ENCODE results near the gene PTMS. TPM values are rescaled to one million over a fixed set of nuclear protein-coding genes. Genes with fewer than 3 reads are reported as not detected.

The PTMS gene
- total RNA-seq, 1 experiment from 2014 or later: 89.9 TPM

DNA sequence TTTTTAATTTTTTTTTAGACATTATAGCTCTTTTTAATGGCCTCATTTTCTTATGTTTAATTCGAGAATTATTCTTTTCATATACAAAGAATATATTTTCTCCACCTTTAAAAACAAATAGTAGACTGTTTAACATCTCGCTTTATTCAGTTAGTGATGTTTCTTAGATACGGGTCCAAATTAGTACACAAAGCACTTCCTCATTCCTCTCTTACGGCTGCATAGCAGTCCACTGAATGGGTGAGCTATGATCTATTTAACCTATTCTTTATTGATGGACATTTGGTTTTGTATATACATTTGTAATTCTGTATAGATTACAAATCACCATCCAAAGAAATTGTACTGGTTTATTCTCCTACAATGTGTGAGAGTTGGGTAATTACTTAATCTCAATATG, 47.2 kb downstream of the PTMS start:
- Histone ChIP-seq H3K9me3 (replicated peaks) (no peaks in the 10 kb centered on the region), H3K36me3 (no peaks in the 10 kb centered on the region), H3K4me3 (no peak overlapping the region), H3K27ac (no peak overlapping the region), H3K27me3 (peaks cover 13% of the 10 kb centered on the region; the same call in 1 of the 2 replicates), H3K4me1 (no peaks in the 10 kb centered on the region)
- DNase-seq: no peak

DNA sequence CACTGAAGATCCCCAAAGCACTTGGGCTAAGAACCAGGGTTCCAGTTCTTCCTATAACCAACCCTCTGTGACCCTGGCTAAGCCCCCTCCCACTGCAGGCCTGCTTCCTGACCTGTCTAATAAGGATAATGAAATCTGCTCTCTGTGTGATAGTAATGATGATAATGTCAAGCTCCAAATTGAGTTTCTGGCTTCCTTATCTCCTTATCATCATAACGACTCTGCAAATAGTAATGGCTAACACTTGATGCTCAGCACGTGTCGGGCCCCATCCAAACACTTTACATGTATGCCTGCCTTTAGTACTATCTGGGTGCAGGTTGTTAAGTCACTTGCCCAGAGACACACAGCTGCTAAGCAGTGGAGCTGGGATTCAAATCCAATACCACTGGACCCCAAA, 50.4 kb downstream of the PTMS start:
- no peak overlapping the region for H3K4me3 ChIP-seq
- peaks cover 18% of the 10 kb centered on the region for H3K27me3 ChIP-seq
- no peaks in the 10 kb centered on the region for H3K9me3 ChIP-seq (replicated peaks)
- no peaks in the 10 kb centered on the region for H3K36me3 ChIP-seq
- DNase-seq: peak in 1 of 2 experiments; percentile 0
- peaks cover 7% of the 10 kb centered on the region; the same call in 1 of the 2 replicates for H3K4me1 ChIP-seq
- no peak overlapping the region for H3K27ac ChIP-seq

DNA sequence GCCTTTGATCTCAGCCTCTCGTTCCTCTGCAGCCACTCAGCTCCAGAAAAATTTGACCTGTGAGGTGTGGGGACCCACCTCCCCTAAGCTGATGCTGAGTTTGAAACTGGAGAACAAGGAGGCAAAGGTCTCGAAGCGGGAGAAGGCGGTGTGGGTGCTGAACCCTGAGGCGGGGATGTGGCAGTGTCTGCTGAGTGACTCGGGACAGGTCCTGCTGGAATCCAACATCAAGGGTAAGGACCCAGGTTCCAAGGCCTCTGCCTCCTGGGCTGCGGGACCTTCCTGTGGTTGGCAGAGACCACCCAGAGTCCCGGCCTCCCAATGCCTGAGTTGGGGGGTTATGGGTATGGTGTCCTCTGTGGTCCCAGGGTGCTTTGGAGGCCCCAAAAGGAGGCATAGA, 50.9 kb downstream of the PTMS start:
- Histone ChIP-seq H3K4me1 (peaks cover 10% of the 10 kb centered on the region; the same call in 1 of the 2 replicates), H3K9me3 (replicated peaks) (no peaks in the 10 kb centered on the region), H3K4me3 (no peak overlapping the region), H3K27ac (no peak overlapping the region), H3K27me3 (peaks cover 15% of the 10 kb centered on the region), H3K36me3 (no peaks in the 10 kb centered on the region)
- no peak for DNase-seq

DNA sequence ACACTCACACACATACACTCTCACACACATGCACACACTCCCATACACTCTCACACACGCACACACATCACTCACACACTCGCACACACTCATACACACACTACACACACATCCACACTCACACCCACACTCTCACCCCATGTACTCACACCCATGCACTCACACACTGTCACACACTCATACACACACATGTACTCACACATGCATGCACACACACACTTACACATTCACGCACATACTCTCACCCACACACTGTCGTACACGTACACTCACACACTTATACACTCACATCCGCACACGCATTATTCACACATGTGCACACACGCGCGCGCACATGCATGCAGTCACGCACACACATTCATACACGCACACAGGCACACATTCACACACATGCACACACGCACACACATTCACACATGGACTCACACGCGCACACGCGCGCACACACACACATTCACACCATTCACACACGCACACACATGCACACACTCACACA, 51.5 kb downstream of the PTMS start:
- Histone ChIP-seq H3K4me1 (peaks cover 10% of the 10 kb centered on the region; the same call in 1 of the 2 replicates), H3K27me3 (peaks cover 14% of the 10 kb centered on the region)

DNA sequence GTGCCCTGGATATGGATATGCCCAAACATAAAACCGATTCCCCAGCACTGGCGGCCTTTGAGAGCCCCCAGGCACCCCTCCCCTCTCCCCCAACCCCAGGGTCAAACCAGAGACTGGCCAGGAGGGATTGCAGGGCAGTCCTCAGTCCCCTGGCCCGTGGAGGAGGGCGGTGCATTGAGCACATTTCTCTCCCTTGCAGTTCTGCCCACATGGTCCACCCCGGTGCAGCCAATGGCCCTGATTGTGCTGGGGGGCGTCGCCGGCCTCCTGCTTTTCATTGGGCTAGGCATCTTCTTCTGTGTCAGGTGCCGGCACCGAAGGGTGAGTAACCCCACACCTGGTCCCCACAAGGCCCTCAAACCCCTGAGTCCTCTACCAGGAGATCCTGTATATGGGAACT, 52.1 kb downstream of the PTMS start:
- no peak for DNase-seq
- Histone ChIP-seq H3K4me3 (no peak overlapping the region), H3K27me3 (peaks cover 14% of the 10 kb centered on the region), H3K9me3 (replicated peaks) (no peaks in the 10 kb centered on the region), H3K27ac (no peak overlapping the region), H3K36me3 (no peaks in the 10 kb centered on the region), H3K4me1 (peaks cover 10% of the 10 kb centered on the region; the same call in 1 of the 2 replicates)

More for the DNA sequence above, 51.5 kb downstream of the PTMS start:
- Histone ChIP-seq H3K4me3 (no peak overlapping the region), H3K9me3 (replicated peaks) (no peaks in the 10 kb centered on the region), H3K27ac (no peak overlapping the region), H3K36me3 (no peaks in the 10 kb centered on the region)
- no peak for DNase-seq

DNA sequence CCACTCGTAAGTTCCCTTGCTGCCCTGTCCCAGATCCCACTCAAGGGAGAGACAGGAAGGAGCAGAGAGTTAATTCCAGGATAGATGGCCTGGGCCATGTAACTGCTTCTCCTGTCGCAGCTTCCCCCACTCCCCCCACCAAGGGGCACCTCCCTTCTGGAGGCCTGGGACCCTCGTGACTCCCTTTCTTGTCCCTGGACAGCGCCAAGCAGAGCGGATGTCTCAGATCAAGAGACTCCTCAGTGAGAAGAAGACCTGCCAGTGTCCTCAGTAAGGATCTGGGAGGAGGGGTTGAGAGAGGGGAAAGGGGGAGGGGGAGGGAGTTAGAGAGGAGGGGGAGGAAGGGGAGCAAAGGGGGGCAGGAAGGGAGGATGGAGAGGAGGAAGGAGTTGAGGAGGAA, 52.5 kb downstream of the PTMS start:
- DNase-seq: no peak
- no peaks in the 10 kb centered on the region for H3K36me3 ChIP-seq
- H3K27me3 ChIP-seq: peaks cover 14% of the 10 kb centered on the region
- H3K4me1 ChIP-seq: peaks cover 10% of the 10 kb centered on the region; the same call in 1 of the 2 replicates
- H3K4me3 ChIP-seq: no peak overlapping the region
- H3K9me3 ChIP-seq (replicated peaks): no peaks in the 10 kb centered on the region
- no peak overlapping the region for H3K27ac ChIP-seq

DNA sequence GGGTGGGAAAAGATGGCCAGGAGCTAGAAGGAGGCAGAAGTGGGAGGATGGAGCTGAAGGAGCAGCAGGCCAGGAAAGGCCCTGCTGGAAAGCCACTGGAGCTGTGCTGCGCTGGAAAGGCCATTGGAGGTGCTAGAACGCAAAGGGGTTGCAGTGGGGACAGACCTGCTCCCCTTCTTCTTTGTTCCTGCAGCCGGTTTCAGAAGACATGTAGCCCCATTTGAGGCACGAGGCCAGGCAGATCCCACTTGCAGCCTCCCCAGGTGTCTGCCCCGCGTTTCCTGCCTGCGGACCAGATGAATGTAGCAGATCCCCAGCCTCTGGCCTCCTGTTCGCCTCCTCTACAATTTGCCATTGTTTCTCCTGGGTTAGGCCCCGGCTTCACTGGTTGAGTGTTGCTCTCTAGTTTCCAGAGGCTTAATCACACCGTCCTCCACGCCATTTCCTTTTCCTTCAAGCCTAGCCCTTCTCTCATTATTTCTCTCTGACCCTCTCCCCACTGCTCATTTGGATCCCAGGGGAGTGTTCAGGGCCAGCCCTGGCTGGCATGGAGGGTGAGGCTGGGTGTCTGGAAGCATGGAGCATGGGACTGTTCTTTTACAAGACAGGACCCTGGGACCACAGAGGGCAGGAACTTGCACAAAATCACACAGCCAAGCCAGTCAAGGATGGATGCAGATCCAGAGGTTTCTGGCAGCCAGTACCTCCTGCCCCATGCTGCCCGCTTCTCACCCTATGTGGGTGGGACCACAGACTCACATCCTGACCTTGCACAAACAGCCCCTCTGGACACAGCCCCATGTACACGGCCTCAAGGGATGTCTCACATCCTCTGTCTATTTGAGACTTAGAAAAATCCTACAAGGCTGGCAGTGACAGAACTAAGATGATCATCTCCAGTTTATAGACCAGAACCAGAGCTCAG, 53.2 kb downstream of the PTMS start:
- Histone ChIP-seq H3K4me1 (peaks cover 10% of the 10 kb centered on the region; the same call in 1 of the 2 replicates), H3K9me3 (replicated peaks) (no peaks in the 10 kb centered on the region), H3K27ac (no peak overlapping the region), H3K27me3 (peaks cover 14% of the 10 kb centered on the region), H3K36me3 (no peaks in the 10 kb centered on the region), H3K4me3 (no peak overlapping the region)
- DNase-seq: no peak

DNA sequence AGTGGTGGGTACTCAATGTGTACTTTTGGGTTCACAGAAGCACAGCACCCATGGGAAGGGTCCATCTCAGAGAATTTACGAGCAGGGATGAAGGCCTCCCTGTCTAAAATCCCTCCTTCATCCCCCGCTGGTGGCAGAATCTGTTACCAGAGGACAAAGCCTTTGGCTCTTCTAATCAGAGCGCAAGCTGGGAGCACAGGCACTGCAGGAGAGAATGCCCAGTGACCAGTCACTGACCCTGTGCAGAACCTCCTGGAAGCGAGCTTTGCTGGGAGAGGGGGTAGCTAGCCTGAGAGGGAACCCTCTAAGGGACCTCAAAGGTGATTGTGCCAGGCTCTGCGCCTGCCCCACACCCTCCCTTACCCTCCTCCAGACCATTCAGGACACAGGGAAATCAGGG, 54.0 kb downstream of the PTMS start:
- Histone ChIP-seq H3K27ac (no peak overlapping the region), H3K27me3 (peaks cover 14% of the 10 kb centered on the region)

More for the DNA sequence above, 54.0 kb downstream of the PTMS start:
- H3K4me3 ChIP-seq: no peak overlapping the region
- peaks cover 10% of the 10 kb centered on the region for H3K4me1 ChIP-seq
- DNase-seq: no peak
- H3K9me3 ChIP-seq (replicated peaks): no peaks in the 10 kb centered on the region
- no peaks in the 10 kb centered on the region for H3K36me3 ChIP-seq

Other genes with a start within 250 kb of the PTMS start
- gene GAPDH, start 231.8 kb upstream of the PTMS start, total RNA-seq (2014; rRNA removed; shearing (Covaris generic)): 4,776 and 4,843 TPM in 2 replicates
- 10.3 and 13.8 TPM in 2 replicates for gene IFFO1, start 210.3 kb upstream of the PTMS start, total RNA-seq (2014; rRNA removed; shearing (Covaris generic))
- 63.8 and 67.7 TPM in 2 replicates for gene NOP2, start 198.1 kb upstream of the PTMS start, total RNA-seq (2014; rRNA removed; shearing (Covaris generic))
- gene CHD4, start 159.0 kb upstream of the PTMS start, total RNA-seq (2014; rRNA removed; shearing (Covaris generic)): 300 and 311 TPM in 2 replicates
- not detected in 2 replicates for gene LPAR5, start 130.4 kb upstream of the PTMS start, total RNA-seq (2014; rRNA removed; shearing (Covaris generic))
- 0.28 TPM in 1 of 2 replicates, not detected in the other for gene ACRBP, start 118.9 kb upstream of the PTMS start, total RNA-seq (2014; rRNA removed; shearing (Covaris generic))
- gene ING4, start 103.2 kb upstream of the PTMS start, total RNA-seq (2014; rRNA removed; shearing (Covaris generic)): 25.1 and 28.7 TPM in 2 replicates
- 40.5 and 46.5 TPM in 2 replicates for gene ZNF384, start 77.0 kb upstream of the PTMS start, total RNA-seq (2014; rRNA removed; shearing (Covaris generic))
- gene PIANP, start 65.5 kb upstream of the PTMS start, total RNA-seq (2014; rRNA removed; shearing (Covaris generic)): 0.15 and 0.28 TPM in 2 replicates
- 34.1 and 35.9 TPM in 2 replicates for gene COPS7A, start 42.3 kb upstream of the PTMS start, total RNA-seq (2014; rRNA removed; shearing (Covaris generic))
- gene MLF2, start 13.2 kb upstream of the PTMS start, total RNA-seq (2014; rRNA removed; shearing (Covaris generic)): 161 and 175 TPM in 2 replicates
- gene LAG3, start 6.2 kb downstream of the PTMS start, total RNA-seq (2014; rRNA removed; shearing (Covaris generic)): 0.16 TPM in 1 of 2 replicates, not detected in the other
- gene CD4, start 23.2 kb downstream of the PTMS start, total RNA-seq (2014; rRNA removed; shearing (Covaris generic)): not detected in 2 replicates
- gene GPR162, start 55.5 kb downstream of the PTMS start, total RNA-seq (2014; rRNA removed; shearing (Covaris generic)): 2.2 and 3.5 TPM in 2 replicates
- 13.7 and 19.3 TPM in 2 replicates for gene P3H3, start 62.0 kb downstream of the PTMS start, total RNA-seq (2014; rRNA removed; shearing (Covaris generic))
- gene GNB3, start 74.6 kb downstream of the PTMS start, total RNA-seq (2014; rRNA removed; shearing (Covaris generic)): 2.2 and 3.2 TPM in 2 replicates
- 96.8 and 104 TPM in 2 replicates for gene CDCA3, start 84.9 kb downstream of the PTMS start, total RNA-seq (2014; rRNA removed; shearing (Covaris generic))
- 76.7 and 78.0 TPM in 2 replicates for gene USP5, start 85.8 kb downstream of the PTMS start, total RNA-seq (2014; rRNA removed; shearing (Covaris generic))
- 1,296 and 1,386 TPM in 2 replicates for gene TPI1, start 101.2 kb downstream of the PTMS start, total RNA-seq (2014; rRNA removed; shearing (Covaris generic))
- 2.6 and 3.7 TPM in 2 replicates for gene SPSB2, start 106.9 kb downstream of the PTMS start, total RNA-seq (2014; rRNA removed; shearing (Covaris generic))
- gene LRRC23, start 138.5 kb downstream of the PTMS start, total RNA-seq (2014; rRNA removed; shearing (Covaris generic)): 3.6 and 3.8 TPM in 2 replicates
- 1.8 and 2.1 TPM in 2 replicates for gene ENO2, start 148.2 kb downstream of the PTMS start, total RNA-seq (2014; rRNA removed; shearing (Covaris generic))
- 13.2 and 14.2 TPM in 2 replicates for gene ATN1, start 161.6 kb downstream of the PTMS start, total RNA-seq (2014; rRNA removed; shearing (Covaris generic))
- not detected in 2 replicates for gene RNU7-1, start 177.5 kb downstream of the PTMS start, total RNA-seq (2014; rRNA removed; shearing (Covaris generic))
- 193 and 245 TPM in 2 replicates for gene C12orf57, start 177.7 kb downstream of the PTMS start, total RNA-seq (2014; rRNA removed; shearing (Covaris generic))
- 0.18 and 0.38 TPM in 2 replicates for gene PTPN6, start 185.0 kb downstream of the PTMS start, total RNA-seq (2014; rRNA removed; shearing (Covaris generic))
- 310 and 322 TPM in 2 replicates for gene PHB2, start 204.3 kb downstream of the PTMS start, total RNA-seq (2014; rRNA removed; shearing (Covaris generic))
- 54.9 and 57.7 TPM in 2 replicates for gene EMG1, start 204.6 kb downstream of the PTMS start, total RNA-seq (2014; rRNA removed; shearing (Covaris generic))